H1 (cell line): ENCODE measurements around the gene SLC13A2.

ENCODE experiments used
- CEBPB ChIP-seq: IDR thresholded peaks from 2 replicates; pipeline ENCODE4 v1.6.1; 2012; ENCODE audit warnings: low read depth, low read length
- NRF1 ChIP-seq: IDR thresholded peaks from 2 replicates; pipeline ENCODE4 v1.6.1; 2011; ENCODE audit warnings: mild to moderate bottlenecking, low read depth, low read length, improper control_type of control experiment
- TBP ChIP-seq: IDR thresholded peaks from 2 replicates; pipeline ENCODE4 v1.6.1; 2011; ENCODE audit warnings: low read depth, low read length, improper control_type of control experiment

DNA sequence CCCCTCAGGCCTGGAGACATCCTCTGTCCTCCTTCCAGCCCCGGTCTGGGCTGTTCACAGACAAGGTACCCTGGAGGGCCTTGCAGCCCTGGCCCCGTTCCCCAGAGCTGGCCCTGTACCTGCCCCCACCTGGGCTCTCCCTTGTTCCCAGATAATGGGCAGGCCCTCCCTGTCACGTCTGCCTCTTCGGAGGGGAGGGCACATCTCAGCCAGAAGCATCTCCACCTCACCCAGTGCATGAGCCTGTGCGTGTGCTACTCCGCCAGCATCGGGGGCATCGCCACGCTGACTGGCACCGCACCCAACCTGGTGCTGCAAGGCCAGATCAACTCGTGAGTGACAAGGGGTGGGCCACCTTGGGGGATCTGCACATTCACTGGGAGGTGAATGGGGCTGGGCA lies 17.8 kb downstream of the SLC13A2 start:
- TF ChIP-seq NRF1 (no peak), TBP (no peak), CEBPB (no peak)
